Occipital lobe (tissue), 2 donors: ENCODE data around the gene RGS17. TPM values are rescaled to one million over a fixed set of nuclear protein-coding genes. Genes with fewer than 3 reads are reported as not detected.

Experiments
- DNase-seq: peaks from one replicate; lab custom pipeline; 2025; lab: John Stamatoyannopoulos, UW
- total RNA-seq: library from RNA; depleted of rRNA; stranded (reverse); fragments of >200 nt; gene quantifications from one replicate; pipeline ENCODE4 v1.2.3, GENCODE V29; 2014

RGS17 gene
- total RNA-seq, 1 donor from 2014 or later: 119 TPM

- no peak for DNase-seq
Observed at GRCh38 chr6:153085239-153085638, 45.8 kb downstream of the RGS17 start.

- no peak for DNase-seq
Observed at GRCh38 chr6:153084393-153084792, 46.7 kb downstream of the RGS17 start.

GRCh38 chr6:153083869-153084268 lies 47.2 kb downstream of the RGS17 start:
- DNase-seq: no peak

- DNase-seq: no peak
Observed at GRCh38 chr6:153081914-153082313, 49.2 kb downstream of the RGS17 start.

GRCh38 chr6:153076431-153076830 lies 54.7 kb downstream of the RGS17 start:
- no peak for DNase-seq

GRCh38 chr6:153074761-153075160 lies 56.3 kb downstream of the RGS17 start:
- no peak for DNase-seq

GRCh38 chr6:153073841-153074240 lies 57.2 kb downstream of the RGS17 start:
- no peak for DNase-seq

GRCh38 chr6:153070756-153071155 lies 60.3 kb downstream of the RGS17 start:
- no peak for DNase-seq

- DNase-seq: no peak
Observed at GRCh38 chr6:153069897-153070296, 61.2 kb downstream of the RGS17 start.

GRCh38 chr6:153065222-153065621 lies 65.9 kb downstream of the RGS17 start:
- no peak for DNase-seq

- no peak for DNase-seq
Observed at GRCh38 chr6:153063936-153064335, 67.1 kb downstream of the RGS17 start.

- DNase-seq: no peak
Observed at GRCh38 chr6:153062516-153062915, 68.6 kb downstream of the RGS17 start.

GRCh38 chr6:153059757-153060156 lies 71.3 kb downstream of the RGS17 start:
- no peak for DNase-seq

- no peak for DNase-seq
Observed at GRCh38 chr6:153059311-153059710, 71.8 kb downstream of the RGS17 start.

GRCh38 chr6:153058909-153059308 lies 72.2 kb downstream of the RGS17 start:
- no peak for DNase-seq

GRCh38 chr6:153058291-153058690 lies 72.8 kb downstream of the RGS17 start:
- no peak for DNase-seq

GRCh38 chr6:153056308-153056707 lies 74.8 kb downstream of the RGS17 start:
- DNase-seq: no peak

GRCh38 chr6:153051801-153052200 lies 79.3 kb downstream of the RGS17 start:
- DNase-seq: no peak

GRCh38 chr6:153048631-153049030 lies 82.5 kb downstream of the RGS17 start:
- no peak for DNase-seq

GRCh38 chr6:153047386-153047785 lies 83.7 kb downstream of the RGS17 start:
- no peak for DNase-seq

- DNase-seq: no peak
Observed at GRCh38 chr6:153045271-153045670, 85.8 kb downstream of the RGS17 start.

GRCh38 chr6:153044295-153044694 lies 86.8 kb downstream of the RGS17 start:
- DNase-seq: no peak

- no peak for DNase-seq
Observed at GRCh38 chr6:153043719-153044118, 87.4 kb downstream of the RGS17 start.

GRCh38 chr6:153038378-153039057 lies 92.6 kb downstream of the RGS17 start:
- DNase-seq: no peak
